Measurements from ENCODE around the gene VPS41.

Gene VPS41

DNA sequence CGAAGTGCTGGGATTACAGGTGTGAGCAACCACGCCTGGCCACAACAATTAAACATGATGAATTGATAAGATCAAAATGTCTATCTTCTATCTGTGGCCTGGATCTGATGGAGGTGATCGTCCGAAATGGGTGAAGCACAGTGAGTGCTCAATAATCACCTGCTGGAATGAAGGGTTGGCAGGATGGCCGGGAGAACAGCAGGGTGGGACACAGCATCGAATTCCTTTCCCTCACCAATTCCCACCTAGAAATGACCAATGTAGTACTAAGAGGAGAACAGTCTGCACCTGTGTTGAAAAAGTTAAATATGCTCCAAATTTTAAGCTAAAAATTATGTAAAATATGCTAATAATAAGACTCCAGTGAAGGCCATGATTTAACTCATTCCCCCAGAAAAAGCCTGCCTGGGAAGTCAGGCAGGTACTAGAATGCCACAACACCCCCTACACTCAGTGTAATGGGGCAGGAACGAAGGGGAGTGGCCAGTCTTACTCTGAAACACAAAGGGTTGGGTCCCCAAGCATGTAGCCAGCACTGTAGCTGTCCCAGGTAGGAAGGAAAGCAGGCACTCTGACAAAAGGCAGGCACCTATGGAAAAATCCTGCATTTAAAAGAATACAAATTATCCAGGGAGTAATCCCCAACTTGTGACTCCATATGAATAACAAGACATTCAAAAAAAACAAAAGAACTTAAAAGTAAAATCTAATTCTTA, 110.3 kb downstream of the VPS41 start:
- DNase-seq = no peak

DNA sequence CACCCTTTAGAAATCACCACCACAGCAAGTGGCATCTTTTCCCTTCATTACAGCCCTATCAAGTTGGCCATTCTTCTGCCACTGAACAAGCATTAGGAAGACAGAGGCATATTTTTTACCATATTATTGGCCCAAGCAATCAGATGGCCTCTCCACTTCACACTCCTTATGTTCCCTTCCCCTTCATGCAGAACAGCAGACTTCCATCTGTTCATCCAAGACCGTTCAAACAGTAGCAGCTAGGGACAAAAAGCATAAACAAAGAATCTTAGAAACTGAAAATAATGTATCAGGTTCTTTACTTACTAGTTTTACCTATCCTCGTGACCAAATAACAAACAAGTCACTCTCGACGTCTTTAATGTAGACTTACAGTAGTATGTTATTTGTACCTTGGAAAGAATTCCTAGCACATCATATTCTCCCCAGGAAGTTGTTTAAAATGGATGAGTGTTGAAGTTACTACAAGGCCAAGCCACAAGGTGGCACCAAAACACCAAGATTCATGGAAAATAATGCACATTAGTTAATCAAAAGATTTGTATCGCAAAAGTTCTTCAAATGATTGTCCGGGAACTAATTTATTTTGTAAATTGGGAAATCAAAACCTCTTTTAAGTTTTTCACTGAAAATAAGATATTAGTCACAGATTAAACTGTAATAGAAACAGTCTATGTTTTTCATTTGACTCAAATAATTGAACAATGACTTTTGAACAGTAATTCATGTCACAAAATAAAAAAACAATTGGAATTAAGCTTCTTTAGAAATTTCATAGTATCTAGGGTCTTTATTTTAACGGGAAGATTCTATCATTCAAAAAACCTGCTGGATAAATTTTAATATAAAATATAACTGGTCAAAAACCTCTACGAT, 112.1 kb downstream of the VPS41 start:
- peak; percentile 94 for DNase-seq

DNA sequence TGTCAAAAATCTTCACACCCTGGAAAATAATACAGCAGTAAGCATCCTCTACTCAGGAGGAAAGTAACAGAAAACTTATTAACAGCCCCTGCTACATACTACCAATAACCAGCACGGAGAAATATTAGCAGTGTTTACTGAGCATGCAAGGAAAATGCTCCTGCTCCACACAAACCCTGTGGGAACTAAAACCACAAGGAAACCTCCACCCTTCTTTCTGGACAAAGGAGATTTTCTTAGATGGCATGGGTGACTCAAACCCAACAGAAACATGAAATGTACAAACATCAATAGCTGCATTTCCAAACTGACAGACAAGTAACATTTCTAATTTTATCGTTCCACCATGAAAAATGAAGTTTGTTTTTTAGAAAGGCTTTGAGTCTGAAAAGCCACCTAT, 113.4 kb downstream of the VPS41 start:
- no peak for DNase-seq

DNA sequence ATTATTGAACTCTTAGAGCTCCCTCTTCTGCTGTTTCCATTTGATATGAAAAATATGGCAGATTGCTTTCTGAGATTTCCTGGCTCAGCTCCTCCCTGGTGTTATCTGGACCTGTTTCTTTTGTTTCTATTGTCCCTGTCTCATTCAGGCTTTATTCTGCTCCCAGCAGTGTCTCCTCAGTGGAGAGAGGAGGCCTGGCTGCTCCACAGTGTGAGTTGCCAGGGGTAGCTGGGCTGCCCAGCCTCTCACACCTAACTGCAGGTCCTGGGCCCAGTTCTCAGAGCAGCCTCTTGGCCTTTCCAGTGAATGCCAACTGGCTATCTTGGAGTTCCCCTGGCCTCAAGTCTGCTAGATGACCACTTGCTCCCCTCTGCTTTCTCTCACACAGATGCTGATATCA, 127.0 kb downstream of the VPS41 start:
- DNase-seq = no peak

DNA sequence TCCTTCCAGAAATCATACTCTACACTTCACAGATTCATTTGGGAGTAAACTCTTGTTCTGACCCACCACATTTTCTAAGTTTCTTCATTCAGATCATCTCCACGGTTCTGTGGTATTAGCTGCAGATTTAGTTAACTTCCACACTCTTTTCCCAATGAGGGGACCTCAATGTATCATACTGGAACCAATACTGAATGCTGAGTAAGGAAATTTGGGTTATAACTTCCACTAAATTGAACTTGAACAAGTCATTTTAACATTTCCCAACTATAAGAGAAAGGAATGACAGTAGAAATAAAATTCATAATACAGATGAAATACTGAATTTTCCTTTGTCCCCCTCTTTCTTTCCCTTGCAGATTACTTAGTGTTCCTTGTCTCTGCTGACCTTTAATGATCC, 131.4 kb downstream of the VPS41 start:
- DNase-seq = no peak

DNA sequence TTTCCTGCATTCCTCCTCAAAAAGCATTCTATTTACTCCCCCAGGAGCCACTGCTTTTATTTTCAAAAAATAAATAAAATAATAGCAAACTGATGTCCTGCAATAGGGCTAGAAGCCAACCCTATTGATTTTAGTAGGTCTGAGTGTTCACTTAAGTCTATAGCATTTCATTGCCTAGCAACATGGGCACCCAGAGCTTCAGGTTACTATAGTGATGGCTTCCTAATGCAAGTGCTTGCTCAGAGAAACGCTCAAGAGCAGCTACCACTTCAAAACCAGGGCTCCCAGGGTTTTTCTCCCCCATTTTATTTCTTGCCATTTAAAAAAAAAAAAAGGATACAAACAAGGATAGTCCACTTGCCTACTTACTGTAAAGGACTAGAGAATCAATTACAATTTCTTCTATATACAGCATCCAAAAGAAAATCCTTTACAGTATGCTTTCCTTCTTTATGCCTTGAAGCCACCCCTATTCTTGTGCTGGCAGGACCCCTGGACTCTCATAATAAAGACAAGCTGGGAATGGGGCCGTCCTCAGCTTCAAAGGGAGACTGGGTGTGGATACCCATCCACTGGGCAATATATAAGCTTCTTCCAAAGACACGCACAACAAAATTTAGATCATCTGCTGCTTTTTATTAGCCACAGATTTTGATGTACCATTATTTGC, 133.3 kb downstream of the VPS41 start:
- DNase-seq = no peak

DNA sequence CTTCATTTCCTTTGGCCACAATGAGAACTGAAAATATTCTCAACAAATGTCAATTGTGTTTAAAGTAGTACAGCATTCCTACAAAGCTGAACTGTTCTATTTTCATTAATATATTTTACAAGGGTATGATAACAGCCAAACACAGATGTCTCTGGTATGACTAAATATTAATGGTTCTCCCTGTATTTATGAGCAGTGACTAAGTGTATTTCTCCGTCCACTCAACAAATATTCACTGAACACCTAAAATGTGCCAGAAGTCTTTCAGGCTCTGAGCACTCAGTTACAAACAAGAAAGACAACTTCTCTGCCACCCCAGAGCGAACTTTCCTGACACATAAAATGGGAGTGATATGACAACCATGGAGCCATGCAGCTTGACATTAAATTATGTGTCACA, 135.6 kb downstream of the VPS41 start:
- DNase-seq = no peak

DNA sequence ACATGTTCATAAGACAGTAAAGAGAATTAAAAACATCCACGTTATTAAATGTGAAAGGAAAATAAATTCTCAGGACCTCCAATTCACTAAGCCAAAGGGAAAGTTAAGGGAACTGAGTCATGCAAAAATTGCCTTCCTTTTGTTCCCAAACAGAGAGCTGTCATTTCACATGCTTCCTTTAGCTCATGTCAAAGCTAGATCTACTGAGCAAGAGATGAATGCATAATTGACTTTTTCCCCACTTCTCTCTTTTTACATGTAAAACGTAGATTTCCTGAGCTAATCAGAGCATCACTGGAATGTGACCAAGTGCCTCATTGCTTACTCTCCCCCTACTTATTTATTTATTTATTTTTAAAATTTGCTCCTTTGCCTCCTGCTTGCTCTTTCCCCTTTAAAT, 148.8 kb downstream of the VPS41 start:
- DNase-seq = no peak

DNA sequence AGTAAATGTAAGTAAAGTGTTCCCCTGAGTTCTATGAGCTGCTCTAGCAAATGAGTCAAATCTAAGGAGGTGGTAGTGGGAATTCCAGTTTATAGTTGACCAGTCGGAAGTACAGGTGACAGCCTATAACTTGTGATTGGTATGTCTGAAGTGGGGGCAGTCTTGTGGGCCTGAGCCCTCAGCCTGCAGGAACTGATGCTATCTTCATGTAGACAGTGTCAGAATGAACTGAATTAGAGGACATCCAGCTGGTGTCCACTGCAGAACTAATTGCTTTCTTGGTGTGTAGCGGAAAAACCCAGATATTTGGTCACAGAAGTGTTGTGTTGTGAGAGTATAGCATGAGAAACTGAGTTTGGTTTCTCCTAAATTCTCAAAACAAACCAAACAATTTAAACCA, 150.0 kb downstream of the VPS41 start:
- no peak for DNase-seq

DNA sequence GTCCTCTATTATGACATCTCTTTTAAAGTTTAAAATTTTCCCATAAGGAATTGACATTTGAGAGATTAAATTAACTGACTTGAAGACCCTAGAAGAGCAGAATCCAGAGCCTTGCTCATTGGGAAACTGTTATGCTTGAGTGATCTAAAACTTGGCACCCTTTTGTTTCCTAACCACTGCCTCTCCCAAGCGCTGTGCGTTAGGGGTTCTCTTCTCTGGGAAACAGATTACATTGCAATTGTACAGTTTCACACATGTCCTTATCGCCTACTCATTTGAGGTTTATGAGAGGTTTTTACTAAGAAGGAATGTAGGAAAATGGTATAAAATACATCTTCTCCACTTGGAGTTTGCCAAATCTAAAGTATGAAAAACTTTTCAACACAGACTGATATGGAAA, 151.1 kb downstream of the VPS41 start:
- peak; percentile 5 for DNase-seq

DNA sequence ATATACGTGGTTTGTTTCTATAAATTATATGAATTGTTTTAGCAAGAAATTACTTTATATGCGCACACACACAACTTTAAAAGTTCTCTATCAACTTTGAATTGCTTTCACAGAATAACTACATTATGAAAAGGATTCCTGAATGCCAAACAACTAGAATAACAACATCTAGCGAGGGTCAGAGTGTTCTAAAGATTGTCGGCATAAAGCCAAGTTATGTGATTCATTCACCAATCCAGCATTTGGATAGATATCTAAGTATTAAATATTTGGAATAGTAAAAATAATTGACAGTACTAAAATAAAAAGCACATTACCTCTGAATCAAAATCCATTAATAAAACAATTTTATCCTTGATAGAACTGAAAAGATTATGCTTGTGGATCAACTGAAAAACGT, 152.5 kb downstream of the VPS41 start:
- no peak for DNase-seq

DNA sequence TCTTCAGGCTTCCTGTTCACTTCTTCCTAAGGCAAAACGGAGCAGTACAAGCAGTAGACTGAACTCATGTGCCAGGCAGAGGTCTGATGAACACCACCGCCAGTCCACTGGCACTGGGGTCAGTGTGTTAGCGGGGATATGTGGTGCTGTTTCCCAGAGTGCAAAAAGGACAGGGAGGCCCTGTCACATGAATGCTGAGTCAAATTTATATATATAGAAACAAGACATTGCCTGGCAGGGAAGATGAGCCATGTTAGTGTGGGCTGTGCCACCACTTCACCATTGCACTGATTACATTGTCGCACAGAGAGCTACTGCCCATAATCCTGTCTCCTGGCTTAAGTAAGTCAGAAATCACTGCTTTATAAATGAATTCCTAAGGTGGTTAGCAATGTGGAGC, 155.6 kb downstream of the VPS41 start:
- no peak for DNase-seq

DNA sequence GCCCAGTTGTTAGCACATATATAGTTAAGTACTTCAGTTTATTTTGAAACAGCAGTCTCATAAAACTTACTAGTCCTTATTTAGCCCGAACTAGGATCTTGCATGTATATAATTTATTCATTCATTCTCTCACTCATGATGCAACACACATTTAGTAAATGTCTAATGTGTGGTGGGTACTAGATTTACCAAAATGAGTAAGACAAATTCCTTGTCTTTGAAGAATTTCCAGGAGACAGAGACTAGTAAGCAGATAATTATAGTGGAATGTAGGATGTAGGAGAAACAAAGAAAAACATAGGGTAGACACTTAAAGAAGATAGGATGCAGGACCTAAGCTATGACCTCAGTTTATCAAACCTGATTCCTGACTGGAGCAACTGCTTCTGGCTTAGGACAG, 157.6 kb downstream of the VPS41 start:
- no peak for DNase-seq

DNA sequence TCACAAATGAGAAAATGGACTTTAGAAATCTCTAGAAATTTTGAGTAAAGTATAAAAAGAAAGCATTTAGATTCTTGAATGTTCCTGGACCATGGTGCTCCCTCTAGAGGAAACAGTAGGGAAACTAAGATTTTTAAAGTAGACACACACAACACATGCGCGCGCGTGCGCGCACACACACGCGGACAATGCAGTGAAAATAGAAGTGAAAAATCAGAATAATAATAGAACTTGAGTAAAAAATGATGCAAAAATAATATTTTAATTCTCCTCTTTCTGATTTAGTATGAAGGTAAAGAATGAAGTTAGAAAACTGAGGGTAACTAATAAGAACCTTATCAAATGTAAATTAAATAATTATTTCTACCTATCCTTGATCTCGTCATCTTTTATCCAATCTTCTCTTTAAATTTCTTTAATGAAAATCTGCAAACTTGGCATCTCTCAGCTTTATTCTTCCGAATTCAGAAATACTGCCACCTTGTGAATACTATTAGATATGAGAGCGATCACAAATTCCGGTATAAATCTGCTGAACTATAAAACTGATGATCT, 160.9 kb downstream of the VPS41 start:
- DNase-seq = peak; percentile 49

DNA sequence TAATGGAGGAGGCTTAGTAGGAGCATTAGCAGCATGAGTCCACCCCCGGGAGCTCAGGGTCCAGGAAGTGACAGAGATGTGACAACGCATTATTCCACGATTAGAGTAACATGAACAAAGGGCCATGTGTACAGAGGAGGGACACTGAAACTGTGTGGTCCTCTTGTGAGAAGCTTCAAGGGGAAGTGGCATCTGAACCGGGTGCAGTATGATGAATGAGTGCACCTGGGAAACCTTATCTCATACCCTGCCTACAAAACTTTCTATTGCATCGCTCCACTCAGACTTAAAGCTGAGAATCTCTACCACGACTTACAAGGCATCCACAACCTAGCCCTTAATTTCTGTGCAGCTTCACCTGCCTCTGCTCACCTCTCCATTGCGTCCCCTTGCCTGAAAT, 162.6 kb downstream of the VPS41 start:
- DNase-seq = no peak

DNA sequence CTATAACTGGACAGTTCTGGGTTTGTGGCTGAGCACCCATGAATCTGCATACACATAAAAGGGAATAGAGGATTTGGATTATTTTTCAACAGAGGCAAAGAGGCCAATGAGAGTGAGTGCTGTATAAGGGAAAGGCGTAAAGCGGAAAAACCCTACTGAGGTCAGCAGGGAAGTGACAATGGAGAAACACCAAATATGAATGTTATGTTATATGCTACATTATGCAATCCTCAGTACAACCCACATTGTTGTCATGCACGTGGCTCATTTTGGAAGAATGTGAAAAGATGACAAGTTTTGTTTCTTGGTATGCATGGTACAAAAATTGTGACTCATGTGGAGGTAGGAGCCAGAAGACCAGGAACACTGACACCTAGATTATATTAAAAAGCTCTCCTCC, 164.2 kb downstream of the VPS41 start:
- no peak for DNase-seq

DNA sequence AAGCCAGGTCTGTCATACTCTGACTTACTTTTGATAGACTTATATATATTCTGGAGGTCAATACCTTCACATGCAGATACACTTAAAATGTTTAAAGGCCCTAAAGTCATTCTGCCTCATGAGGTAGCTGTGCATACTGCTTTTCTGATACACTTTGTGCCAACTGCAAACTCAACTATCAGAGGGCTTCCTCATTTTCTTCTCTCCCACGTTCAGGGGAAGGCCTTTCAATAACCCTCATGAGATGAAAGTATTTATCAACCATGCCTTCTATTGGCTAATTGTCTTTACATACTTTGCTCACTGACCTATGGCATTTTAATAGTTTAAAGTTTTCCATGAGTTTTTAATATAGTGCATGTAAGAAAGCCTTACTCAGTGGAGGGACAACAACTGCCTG, 165.1 kb downstream of the VPS41 start:
- no peak for DNase-seq

DNA sequence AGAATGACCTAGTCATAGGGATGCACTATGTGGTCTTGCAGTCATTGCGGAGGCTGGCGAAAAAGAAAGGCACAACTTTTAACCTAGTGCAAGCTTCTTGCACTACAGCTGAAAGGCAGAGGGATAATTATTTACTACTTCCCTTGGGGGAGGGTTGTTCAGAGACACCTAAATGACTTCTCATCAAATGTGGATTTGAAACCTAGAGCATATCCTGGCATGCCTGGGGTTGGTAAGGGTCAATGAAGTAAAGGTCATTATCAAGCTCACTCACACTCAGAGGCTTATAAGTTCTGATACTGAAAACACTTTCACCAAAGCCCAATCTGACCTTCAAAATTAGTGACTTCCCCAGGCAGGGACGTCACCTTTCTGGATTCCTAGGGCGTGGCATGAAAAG, 168.9 kb downstream of the VPS41 start:
- no peak for DNase-seq

DNA sequence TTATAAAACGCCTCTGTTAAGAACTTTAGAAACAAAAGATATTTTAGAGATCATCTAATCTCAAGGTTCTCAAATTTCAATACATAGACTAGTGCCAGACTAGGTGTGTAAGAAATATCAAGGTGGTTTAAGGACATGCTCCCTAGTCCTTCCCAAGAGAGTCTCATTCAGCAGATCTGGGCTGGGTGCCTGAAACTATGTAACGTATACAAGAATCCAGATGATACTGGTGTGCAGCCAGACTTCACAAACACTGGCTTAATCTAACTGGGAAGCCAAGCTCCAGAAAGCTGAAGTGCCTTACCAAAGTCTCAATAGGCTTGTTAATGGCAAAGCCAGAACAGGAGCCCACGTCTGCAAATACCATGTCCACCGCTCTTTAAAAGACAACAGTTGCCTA, 172.9 kb downstream of the VPS41 start:
- peak; percentile 88 for DNase-seq

DNA sequence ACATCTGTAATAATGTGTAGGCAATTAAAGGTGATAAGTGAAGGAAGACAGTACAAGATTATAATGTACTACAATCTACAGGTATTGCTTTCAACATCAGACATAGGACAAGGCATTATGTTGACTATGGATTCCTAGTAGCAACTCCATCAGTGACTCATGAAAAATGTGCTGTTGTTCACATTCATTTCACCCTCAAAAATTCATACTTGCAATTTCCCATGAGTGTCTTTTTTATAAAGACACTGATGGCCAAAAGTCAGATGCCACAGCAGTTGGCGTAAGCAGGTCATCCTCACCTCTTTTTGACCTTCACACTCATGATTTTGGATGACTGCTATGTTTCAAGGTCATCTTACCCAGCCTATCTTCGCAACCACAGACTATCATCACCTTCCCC, 177.8 kb downstream of the VPS41 start:
- DNase-seq = no peak

DNA sequence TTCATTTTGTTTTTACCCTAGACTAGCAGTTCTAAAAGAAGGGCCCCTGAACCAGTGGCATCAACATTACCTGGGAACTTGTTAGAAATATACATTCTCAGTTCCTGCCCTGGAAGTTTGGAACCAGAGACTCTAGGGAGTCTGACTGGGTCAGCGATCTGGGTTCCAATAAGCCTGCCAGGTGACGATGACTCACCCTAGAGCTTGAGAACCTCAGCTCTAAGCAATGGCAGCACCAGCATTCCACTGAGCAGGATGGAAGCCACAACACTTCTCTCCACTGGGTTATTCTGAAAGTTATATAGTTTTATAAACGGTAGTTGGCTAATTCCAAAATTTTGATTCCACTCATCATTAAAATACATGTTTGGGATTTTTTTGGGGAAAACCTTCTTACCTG, 180.8 kb downstream of the VPS41 start:
- no peak for DNase-seq

DNA sequence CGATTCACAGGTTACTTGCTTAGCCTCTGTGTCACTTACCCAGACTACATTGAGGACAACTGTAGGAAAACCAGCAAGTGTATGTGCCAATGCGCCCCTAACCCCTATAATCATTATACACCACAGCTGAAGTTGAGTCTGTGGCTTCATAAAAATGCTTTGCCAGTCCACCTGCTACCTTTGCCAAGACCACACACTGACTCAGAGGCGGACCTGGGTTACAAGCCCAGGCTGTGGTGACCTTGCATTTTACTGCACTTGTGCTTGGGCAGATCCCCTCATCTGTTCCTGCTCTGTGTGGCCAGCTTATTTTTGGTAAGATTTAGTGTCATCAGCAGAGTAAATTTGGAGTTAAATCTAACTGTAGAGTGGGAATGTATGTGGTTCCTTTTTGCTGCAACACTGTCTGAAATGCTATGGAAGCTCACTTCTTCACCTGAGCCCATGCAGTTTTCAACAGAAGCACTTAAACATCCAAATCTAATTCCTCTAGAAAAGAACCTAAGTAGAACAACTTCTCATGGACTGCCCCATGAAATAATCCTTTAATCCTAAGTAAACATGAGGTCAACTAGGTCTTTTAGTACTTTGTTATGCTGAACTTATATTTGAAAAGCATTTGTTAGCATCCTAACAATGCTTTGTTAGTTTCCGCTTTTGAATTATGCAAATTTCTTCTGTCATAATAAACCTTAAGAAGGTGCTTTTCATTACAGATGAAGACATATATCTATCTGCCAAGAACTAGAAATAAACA, 181.6 kb downstream of the VPS41 start:
- DNase-seq = no peak

DNA sequence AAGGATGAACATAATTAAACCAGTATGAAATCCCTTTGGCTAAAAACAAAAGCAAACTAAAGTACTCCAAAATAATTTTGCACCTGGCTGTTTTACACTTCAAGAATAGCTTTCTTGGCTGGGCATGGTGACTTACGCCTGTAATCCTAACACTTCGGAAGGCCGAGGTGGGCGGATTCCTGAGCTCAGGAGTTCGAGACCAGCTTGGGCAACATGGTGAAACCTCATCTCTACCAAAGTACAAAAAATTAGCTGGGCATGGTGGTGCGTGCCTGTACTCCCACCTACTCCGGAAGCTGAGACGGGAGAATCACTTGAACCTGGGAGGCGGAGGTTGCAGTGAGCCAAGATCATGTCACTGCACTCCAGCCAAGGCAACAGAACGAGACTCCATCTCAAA, 185.7 kb downstream of the VPS41 start:
- no peak for DNase-seq
